DMS 273 (cell line): ENCODE results near the gene PLXNC1.
"Not testable (repeated sequence)": the region's sequence is repeated elsewhere in the genome, so short reads cannot be mapped to it uniquely, and the experiment has no call there.

Source experiments
- DNase-seq: peaks from one replicate; lab custom pipeline; 2025; ENCODE audit not compliant: unreplicated experiment; lab: John Stamatoyannopoulos, UW

PLXNC1 gene

DNA sequence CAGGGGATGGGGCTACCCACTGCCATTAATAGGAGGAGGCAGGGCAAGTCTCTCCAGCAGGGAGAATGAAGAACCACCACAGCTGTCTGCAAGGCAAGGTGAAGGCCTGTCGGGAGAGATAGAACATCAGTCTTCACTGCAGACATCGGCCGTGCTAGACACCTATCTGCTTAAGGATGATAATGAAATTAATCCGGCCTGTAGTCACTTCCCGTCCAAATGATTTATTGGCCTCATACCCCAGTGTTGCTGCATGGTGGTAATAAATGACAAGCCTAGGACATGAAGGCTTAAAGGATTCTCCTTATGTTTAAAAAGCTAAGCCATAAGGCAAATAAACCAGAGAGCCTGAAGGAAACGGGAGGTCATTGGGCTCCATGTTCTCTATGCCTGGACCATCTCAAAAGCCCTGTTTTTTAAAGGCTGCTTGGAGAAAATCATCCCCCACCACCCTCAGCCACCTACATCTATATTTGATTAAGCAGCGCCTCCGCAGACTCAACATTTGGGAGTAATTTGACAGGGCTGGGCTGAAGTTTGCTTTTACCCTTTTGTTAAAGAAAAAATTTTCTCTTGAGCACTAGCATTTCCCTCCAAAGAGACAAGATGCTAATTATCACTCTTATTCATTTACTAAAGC, 137.7 kb downstream of the PLXNC1 start:
- DNase-seq = no peak

DNA sequence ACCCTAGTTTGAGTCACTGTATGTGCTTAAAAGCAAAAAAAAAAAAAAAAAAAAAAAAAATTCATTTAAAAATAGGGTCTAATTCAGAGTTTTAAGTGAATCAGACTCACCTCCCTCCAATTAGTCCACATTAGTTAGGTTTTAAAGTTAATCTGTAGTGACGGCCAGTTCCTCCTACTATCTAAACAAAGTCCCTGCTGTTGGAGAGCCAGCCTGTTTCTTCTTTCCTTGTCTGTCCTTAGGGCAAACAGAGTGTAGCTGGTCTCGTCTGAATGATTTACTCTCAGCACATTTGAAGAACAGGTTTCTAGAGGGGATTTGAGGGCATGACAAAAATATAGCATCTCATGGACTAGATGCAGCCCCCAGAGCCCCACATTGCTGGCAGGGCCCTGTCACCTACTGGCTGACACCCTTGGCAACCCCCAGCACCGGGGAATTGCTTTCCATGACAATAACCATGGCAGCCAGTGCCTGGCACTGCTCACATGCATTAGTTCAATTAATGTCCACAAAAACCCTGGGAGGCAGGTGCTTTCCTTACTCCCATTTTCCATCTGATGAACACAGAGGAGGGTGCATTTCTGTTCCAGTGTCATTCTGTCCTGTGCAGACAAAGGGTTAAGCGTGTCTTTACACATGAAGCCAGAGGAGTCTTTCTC, 138.3 kb downstream of the PLXNC1 start:
- DNase-seq = no peak

DNA sequence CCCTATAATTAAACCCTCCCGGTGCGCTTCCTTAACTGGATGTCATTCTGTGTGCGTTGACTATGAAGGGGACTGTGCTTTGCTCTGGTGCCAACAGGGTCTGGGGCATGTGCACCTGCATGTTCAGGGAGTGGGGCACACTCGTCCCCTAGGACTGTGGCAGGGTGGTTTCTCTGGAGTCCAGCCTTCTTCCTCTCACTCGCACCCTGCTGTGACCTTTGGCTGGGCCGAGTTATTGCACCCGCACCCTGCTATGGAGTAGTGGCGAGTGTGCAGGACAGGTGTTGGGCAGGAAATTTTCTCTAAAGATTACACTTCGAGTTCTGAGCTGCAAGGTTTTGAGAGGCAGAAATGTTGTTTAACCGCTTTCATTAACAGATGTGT, 138.9 kb downstream of the PLXNC1 start:
- no peak for DNase-seq

DNA sequence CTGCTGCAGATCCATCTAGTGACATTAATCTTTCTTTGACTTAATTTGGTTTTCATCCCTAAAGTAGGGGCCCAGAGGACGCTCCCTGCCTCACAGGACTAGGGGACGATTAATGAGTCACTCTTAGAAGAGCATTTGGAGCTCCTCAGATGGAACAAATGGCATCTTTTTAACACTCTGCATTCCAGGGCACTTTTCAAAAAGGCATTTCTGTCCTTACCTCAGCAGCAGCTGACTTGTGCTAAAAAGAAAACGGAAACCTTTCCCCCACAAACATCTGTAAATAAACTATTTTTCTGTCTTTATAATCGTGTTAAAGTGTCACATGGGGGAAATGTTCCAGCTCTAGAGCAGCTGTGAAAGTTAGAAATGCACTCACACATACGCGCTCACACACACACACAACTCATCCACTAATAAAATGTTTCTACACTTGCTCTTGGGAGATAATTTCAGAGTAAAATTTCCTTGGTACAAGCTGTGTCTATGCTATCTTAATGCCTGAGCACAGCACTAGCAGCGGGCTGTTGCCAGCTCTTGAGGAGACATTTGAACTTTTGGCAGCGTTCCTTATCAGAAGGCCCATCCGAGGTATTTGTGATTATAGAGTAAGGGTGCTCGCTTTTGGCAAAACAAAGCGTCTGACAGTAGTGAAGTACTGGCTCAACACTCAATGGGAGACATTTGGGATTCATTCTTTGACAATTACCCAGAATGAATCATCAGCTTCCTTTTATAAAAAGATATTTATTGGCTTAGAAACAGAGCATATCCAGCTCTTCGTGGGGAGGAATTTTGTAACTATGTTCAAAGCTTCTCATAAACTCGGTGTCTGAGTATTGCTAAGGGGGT, 141.3 kb downstream of the PLXNC1 start:
- DNase-seq = no peak

DNA sequence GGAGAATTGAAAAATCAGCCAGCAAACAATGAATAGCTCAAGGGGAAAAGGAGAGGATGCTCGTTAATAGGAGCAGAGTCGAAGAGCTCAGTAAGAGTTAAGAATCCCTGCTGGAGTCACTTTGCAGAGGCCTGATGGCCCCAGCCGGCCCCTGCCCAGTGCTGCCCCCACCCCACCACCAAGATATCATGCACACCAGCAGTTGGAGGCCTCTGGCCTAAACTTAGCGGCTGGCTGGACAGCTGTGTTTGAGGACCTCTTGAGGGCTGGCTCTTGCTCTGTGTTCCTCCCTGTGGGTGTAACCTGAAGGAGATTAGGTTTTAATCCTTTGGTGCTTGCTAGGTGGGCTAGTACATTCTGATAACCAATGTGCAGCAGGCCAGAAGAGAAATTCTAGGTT, 142.0 kb downstream of the PLXNC1 start:
- no peak for DNase-seq

DNA sequence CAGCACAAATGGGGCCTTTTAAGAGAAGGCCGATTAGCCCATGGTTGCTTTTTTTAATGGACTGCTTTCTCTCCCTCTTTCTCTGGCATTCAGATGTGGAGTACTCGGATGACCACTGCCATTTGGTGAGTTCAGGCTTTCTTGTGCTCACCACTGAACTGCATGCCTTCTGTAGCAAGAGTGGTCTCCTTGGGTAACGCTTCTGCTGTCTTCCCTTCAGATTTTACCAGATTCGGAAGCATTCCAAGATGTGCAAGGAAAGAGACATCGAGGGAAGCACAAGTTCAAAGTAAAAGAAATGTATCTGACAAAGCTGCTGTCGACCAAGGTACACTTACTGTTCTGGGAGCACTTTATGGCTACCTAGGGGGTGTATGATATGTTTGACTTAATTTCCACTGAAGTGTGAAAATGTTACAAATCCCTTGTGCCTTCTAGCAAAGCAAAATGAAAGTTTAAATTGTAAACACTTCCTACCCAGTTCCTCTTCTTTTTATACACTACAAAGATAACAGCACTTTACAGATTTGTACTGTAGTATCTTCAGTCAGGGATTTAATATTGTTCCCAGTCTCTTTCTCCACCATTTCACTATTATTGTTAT, 148.8 kb downstream of the PLXNC1 start:
- DNase-seq = no peak

DNA sequence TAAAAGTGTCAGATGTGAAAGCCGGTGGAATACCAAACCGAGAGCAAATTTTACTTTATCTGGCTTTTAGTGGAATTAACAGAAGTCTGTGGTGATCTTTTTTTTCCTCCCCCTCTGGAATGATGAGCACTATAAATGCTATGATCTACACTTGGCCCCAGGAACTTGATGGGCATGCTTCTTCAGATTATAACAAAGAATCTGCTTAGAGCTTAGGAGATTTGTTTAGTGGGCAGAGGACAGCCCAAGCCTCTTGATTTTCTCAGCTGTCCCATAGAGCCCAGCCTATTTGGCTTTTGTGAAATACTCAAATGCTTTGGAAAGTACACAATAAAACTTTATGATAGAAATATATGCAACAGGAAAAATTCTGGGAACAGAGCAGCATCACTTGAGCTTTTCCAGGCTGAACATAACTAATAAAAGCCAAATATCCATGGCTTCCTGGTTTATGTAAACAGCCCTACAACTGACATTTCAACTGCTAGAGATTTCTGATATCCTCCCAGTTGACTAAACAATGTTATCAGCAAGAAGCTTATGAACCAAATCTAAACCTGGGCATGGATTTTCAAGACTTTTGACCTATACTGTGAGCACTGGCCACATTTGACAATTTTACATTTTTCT, 149.6 kb downstream of the PLXNC1 start:
- no peak for DNase-seq

DNA sequence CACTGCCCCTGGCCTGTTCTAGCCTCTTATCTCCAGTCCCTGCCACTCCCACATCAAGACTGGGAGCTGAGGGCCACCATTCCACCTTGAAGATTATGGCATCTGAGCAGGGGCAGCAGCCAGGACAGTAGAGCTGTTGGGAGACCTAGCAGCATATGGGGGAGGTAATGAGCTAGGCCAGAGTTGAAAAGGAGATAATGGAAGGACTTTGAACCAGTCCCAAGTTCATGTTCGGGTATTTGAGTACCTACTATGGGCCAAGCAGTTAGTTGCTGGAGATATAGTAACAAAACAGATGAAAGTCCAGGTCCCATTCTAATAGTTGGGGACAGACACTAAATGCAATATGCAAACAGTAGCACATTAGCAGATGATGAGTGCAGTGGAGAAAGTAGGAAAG, 151.5 kb downstream of the PLXNC1 start:
- DNase-seq = no peak

DNA sequence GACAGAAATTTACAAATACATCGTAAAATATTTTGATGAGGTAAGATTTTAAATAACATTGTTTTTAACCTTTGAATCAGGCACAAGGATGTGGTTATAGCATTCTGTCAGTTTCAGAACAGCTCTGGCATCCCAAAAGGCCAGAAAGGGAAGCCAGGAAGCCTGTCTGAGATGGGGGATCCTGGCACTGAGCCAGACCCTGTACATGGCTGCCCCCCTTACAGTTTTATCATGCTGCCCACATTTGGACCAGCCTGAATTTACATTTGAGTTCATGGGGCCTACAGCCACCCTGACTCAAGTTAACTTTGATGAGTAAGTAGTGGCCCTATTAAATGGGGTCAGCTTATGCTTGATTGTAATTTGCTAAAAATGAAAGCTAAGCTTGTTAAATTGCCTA, 155.6 kb downstream of the PLXNC1 start:
- DNase-seq = no peak

DNA sequence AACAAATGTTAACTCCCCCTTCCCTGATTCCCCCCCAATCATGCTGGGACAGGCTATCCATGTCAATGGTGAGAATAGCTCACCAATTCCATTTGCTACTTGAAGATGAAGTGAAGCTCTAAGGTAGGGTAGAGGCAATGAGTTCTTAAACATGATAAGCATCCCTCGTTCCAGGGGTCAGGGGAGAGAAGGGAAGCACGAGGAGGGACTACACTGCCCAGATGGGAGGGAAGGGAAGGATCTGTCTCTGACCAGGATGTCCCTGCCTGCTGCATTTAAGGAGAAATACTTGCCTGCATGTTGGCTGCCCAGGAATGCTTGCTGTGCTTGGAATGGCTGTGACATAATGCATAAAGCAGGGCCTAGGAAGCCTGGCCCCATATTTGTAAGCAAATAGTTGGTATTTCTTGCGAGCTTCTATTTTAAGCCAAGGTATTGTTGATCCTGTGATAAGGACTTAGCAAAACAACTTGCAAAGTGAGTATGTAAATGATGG, 156.2 kb downstream of the PLXNC1 start:
- no peak for DNase-seq

DNA sequence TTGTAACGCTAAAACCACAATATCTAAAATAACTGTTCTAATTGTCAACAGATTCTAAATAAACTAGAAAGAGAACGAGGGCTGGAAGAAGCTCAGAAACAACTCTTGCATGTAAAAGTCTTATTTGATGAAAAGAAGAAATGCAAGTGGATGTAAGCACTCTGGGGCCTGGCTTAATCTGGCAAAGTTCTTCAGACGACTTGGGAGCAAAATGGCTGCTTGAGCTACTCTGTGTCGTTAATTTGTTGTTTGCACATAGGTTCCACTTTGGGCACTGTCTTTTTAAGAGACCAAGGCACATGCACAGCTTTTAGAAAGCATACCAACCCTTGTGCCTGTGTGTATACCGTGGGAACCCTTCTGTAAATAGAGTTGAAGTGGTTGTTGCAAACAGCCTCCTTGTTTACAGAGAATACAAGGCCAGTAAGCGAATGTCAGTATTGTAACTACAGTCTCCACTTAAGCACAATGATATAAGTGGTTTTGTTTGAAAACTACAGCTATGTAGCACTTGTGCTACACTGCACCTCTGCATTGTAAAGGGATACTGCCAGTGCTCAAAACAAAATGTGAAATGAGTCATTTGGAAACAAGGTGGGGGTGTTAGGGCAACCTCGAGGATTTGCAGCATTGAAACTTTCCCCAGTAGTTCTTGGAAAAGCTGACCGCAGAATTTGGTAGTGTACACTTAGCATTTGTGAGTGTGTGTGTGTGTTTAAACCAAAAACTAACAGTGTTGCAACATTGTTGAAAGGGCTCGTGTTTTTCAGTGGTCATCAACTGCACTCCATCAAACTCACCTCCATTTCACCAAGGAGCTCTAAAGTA, 157.0 kb downstream of the PLXNC1 start:
- no peak for DNase-seq

DNA sequence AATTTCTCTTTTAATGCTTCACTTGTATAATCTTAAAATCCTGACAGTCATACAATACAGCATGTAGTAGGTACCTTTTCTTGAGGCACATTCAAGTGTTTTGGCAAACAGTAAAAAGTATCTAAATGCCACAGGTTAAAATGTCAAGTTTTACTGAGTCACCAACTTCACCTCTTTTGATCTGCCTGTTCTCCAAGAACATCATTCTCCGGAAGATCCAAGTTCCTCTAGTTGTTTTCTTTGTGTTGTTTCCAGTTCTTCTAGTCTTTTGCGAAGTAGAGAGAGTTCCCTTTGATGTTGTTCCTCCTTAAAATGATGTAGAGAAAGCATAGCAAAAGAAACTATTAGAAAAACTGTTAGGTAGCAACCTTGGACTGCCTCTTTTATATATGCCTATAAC, 160.2 kb downstream of the PLXNC1 start:
- DNase-seq = no peak

DNA sequence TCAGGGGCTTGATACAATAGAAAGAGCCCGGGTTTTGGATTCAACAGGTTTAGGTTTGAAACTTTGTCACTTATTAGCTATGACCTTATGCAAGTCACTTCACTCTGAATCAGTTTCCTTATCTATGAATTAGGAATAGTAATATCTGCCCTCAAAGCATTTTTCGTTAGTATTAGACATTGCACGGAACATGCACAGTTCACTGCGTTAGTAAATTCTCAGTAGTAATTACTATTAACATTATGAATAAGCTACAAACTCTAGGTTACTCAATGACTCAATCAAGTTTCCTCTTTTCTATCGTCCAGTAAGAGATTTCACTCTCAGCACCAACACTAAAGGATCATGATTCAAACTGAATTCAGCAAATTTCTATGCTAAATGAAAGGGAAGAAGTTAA, 161.0 kb downstream of the PLXNC1 start:
- no peak for DNase-seq

DNA sequence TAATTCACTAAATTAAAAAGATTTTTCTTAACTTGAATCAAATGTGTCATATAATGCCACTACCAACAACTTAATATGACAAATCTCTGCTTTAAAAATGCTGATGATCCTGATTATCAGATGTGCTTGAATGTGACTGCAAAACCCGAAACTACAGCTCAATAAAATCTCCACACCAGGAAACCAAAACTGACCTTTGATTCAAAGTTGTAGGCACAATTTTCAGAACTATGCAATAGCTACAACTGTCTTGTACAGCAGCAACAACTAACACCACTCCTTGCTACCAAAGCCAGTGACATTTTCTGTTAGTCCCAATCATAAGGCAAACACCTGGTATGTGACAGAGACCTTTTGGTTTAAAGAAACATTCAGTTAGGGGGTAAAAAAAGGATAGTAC, 164.0 kb downstream of the PLXNC1 start:
- DNase-seq = no peak

DNA sequence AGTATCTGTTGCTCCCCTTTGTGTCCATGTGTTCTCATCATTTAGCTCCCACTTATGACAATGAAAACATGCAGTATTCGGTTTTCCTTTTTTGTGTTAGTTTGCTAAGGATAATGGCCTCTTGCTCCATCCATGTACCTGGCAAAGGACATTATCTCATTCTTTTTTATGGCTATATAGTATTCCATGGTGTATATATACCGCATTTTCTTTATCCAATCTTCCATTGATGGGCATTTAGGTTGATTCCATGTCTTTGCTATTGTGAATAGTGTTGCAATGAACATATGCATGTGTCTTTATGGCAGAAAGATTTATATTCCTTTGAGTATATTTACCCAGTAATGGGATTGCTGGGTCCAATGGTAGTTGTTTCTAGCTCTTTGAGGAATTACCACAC, 168.2 kb downstream of the PLXNC1 start:
- not testable (repeated sequence) for DNase-seq

DNA sequence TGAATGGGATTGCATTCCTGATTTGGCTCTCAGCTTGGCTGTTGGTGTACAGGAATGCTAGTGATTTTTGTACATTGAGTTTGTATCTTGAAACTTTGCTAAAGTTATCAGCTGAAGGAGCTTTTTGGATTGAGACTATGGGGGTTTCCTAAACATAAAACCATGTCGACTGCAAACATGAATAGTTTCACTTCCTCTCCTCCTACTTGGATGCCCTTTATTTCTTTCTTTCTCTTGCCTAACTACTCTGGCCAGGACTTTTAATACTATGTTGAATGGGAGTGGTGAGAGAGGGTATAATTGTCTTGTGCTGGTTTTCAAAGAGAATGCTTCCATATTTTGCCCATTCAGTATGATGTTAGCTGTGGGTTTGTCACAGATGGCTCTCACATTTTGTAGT, 169.8 kb downstream of the PLXNC1 start:
- no peak for DNase-seq

DNA sequence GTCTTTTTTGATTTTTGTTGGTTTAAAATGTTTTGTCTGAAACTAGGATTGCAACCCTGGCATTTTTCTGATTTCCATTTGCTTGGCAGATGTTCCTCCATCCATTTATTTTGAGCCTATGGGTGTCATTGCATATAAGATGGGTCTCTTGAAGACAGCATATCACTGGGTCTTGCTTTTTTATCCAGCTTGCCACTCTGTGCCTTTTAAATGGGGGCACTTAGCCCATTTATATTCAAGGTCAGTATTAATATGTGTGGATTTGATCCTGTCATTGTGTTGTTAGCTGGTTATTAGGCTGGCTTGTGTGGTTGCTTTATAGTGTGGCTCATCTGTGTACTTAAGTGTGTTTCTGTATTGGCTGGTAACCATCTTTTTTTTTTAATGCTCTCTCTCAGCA, 171.7 kb downstream of the PLXNC1 start:
- no peak for DNase-seq

DNA sequence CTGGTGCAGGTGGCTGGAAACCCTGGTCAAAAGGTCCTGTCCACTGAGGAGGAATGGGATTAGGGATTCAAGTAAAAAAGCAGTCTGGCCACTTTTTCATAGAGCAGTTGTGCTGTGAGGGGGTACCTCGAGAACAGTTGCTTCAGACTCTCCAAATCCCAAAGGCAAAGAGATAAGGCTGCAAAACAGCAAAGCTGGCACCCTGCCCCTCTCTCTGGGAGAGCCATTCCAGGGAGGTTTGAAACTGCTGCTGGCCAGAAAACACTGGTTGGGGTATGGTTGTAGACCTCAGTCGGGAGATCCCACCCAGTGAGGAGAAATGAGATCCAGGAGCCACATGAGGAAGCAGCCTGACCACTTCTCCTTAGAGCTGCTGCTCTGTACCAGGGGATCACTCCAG, 174.0 kb downstream of the PLXNC1 start:
- DNase-seq = no peak

DNA sequence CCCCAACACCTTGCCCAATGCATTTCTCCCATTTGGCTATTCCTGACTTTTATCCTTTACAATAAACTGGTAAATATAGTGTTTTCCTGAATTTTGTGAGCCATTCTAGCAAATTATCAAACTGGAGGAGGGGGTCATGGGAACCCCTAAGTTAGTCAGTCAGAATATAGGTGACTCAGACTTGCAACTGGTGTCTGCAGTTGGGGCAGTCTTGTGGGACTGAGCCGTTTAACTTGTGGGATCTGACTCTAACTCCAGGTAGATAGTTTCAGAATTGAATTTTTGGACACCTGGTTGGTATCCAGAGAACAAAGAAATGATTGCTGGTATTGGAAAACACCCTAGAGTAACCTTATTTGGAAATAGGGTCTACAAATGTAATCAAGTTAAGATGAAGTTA, 177.9 kb downstream of the PLXNC1 start:
- no peak for DNase-seq

DNA sequence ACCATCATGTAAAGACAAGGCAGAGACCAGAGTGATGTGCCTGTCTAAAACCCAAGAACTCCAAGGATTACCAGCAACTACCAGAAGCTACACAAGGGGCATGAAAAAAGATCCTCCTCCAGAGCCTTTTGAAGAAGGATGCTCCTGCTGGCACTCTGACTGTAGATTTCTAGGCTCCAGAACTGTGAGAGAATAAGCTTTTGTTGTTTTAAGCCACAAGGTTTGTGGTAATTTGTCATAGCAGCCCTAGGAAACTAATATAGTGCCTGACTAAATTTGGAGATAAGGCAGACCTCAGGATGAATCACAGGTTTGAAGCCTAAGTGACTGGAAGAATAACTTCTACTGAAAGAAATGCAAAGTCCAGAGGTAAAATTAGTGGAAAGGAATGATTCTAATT, 178.3 kb downstream of the PLXNC1 start:
- DNase-seq = no peak
